Activated T-helper 1 cell treated with anti-CD3 and anti-CD28 coated beads, Interleukin-2, amount 50 U/mL, for 16 hours (primary cell): ENCODE measurements around the gene HSD17B13.
A peak's percentile ranks its signal among the peaks of the same experiment; 100 is the strongest.
"Not testable (repeated sequence)": the region's sequence is repeated elsewhere in the genome, so short reads cannot be mapped to it uniquely, and the experiment has no call there.

Experiments
- DNase-seq, 2 donors: peaks; one replicate each; pipeline ENCODE4 v3.0.0-alpha.2; 2020; ENCODE audit warnings: low read depth in 1 of 2, low spot score in 1 of 2

HSD17B13 gene, protein sequence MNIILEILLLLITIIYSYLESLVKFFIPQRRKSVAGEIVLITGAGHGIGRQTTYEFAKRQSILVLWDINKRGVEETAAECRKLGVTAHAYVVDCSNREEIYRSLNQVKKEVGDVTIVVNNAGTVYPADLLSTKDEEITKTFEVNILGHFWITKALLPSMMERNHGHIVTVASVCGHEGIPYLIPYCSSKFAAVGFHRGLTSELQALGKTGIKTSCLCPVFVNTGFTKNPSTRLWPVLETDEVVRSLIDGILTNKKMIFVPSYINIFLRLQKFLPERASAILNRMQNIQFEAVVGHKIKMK

DNA sequence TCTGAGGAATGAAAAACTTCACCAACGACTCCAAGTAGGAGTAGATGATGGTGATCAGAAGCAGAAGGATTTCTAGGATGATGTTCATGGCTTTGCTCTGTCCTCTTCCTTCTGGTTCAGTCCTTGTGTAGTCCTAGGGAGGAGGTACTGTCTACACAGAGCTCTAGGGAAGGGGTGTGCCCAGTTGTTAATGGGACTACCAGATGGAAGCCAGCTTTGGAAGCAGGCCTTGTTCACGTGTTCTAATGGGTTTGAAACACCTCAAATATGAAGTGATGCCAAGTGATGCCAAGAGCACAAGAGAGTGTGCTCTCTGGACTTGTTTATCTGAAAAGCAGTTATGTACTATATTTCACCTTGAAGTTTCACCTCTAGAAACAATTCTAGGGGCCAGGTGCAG is at the start of gene HSD17B13:
TSS of gene HSD17B13 (minus strand) at position 129 of the 400 bp plus-strand sequence. CDS start at position 88, 41 bp downstream.
- no peak for DNase-seq

- no peak for DNase-seq
Measured at GRCh38 chr4:87370068-87370467, 47.4 kb upstream of the HSD17B13 start.

DNA sequence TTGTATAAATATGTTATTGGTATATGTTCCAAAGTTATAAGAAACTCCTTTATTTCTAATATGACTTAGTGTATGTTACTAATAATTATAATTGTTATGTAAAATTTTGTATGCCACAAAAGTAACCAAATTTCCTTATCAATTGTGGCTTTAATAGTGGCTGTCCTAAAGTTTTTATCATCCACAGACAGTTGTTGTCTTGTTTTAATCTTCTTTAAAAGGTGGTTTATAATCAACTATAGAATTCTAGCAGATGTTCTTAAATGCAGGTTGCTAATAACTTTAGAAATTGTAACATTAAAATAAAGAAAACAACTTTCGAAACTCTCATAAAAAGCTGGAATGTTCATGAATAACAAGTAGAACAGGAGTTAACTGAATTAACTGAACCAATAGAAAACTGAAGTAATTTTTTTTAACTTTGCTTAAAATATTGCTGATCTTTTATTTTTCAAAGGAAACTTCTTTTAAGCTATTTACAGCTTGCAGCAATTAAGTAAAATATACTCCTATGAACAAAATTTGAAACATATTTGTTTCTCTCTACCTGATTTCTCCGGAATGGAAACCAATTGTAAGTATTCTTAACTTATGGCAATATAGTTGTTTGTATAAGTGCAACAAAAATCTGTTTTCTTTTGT is 44.0 kb upstream of the HSD17B13 start:
- DNase-seq: no peak

DNA sequence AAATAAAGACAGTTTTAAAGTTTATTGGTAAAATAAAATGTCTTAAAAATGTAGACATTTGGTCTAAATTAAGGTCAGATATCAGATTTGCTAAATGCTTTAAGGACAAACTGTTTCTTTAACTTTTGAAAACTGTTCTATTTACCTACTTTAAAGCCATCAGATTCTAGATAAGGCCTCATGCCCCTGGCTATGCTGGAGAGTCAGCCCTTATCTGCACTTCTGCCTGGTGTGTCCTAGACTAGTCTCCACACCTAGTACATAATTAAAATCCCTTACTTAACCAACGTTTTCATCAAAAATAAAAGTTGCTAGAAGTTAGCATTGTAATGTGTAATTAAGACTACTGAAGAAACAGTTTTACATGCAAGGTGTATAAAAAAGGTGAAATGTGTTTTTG is 42.7 kb upstream of the HSD17B13 start:
- DNase-seq: no peak

- no peak for DNase-seq
Measured at GRCh38 chr4:87363552-87363951, 40.9 kb upstream of the HSD17B13 start.

- DNase-seq: no peak
Measured at GRCh38 chr4:87360338-87360935, 37.8 kb upstream of the HSD17B13 start.

DNA sequence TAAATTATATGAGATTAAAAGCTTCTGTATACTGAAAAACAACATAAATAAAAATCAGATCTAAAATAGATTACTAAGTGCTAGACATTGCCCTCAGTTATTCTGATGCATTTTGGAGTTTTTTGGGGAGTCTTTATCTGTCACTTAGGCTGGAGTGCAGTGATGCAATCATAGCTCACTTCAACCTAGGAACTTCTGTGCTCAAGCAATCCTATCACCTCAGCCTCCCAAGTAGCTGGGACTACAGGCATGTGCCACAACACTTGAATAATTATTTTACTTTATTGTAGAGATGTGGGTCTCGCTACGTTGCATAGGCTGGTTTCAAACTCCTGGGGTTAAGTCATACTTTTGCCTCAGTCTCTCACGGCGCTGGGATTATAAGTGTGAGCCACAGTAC is 36.6 kb upstream of the HSD17B13 start:
- DNase-seq: no peak

DNA sequence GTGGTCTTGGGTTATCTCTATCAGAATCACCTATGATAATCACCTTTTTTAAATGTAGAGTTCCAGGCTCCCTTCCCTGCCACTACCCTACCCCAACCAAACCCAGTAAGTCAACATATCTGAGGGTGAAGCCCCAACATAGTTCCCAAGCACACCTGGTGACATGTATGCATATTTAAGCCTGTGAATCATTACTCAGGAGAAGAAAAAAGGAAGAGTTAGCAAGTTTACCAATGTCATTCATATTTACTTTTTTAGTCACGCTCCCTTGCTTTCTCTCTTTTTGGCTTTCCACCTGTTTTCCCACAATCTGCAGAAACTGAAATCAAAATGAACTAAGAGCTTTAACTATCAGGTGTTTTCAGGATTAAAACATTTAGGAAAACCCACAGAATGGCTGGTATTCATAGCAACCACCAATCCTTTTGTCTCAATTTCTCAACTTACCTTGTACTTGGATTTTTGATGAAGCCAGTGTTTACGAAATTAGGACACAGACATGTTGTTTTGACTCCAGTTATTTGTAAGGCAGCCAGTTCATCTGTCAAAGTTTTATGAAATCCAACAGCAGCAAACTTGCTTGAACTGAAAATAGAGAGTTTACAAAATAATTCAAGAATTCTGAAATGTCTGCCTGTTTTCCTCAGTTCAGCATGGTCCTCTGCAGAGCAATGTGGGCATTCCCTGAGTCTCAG is 34.3 kb upstream of the HSD17B13 start:
- DNase-seq: no peak

DNA sequence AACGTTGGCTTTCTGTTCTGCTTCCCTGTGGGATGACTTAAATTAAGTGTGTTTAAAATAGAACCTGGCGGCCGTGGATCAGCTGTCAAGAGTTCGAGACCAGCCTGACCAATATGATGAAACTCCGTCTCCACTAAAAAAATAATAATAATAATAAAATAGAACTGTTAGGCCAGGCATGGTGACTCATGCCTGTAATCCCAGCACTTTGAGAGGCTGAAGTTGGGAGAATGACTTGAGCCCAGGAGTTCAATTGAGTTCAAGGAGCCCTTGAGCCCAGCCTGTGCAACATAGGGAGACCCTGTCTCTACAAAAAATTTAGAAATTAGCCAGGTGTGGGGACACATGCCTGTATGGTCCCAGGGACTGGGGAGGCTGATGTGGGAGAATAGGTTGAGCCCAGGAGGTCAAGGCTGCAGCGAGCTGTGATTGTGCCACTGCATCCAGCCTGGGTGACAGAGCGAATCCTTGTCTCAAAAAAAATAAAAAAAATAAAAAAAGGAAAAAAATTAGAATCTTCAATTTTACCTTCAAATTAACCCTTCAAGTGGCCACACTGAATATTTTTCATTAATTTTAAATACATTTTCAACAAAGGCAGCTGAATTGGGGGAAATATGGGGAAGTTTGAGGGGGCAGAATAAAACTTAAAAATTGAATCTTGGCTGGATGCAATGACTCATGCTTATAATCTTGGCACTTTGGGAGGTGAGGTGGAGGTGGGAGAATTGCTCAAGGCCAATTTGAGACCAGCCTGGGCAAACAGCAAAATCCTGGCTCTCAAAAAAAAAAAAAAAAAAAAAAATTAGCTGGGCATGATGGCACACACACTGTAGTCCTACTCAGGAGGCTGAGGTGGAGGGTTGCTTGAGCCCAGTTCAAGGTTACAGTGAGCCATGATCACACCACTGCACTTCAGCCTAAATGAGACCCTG is 31.8 kb upstream of the HSD17B13 start:
- no peak for DNase-seq

GRCh38 chr4:87353592-87353991 is 30.9 kb upstream of the HSD17B13 start:
- DNase-seq: peak in 1 of 2 donors; percentile 4

- DNase-seq: no peak
Measured at GRCh38 chr4:87345139-87345538, 22.5 kb upstream of the HSD17B13 start.

DNA sequence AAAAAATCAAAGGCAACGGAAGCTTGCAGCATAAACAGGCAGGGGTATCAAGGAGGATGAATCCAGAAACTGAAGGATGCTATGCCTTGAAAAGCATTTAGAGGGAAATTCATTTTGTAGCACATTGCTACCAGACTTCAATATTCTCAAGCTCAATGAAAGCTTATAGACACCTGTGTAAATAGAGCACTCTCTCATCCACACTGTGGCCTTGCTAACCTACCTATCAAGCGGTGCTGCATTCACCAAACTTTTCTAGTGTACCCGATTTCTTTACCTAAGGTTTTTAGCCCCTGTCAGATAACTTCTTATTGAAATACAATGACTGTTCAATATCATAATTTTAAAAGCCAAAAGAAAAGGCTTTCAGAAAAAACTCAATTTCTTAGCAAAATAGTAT is 20.2 kb upstream of the HSD17B13 start:
- DNase-seq: no peak

- DNase-seq: not testable (repeated sequence)
Measured at GRCh38 chr4:87341954-87342635, 19.4 kb upstream of the HSD17B13 start.

GRCh38 chr4:87339440-87339839 is 16.8 kb upstream of the HSD17B13 start:
- DNase-seq: no peak

- no peak for DNase-seq
Measured at GRCh38 chr4:87337361-87337760, 14.7 kb upstream of the HSD17B13 start.

GRCh38 chr4:87333267-87333666 is 10.6 kb upstream of the HSD17B13 start:
- DNase-seq: no peak

DNA sequence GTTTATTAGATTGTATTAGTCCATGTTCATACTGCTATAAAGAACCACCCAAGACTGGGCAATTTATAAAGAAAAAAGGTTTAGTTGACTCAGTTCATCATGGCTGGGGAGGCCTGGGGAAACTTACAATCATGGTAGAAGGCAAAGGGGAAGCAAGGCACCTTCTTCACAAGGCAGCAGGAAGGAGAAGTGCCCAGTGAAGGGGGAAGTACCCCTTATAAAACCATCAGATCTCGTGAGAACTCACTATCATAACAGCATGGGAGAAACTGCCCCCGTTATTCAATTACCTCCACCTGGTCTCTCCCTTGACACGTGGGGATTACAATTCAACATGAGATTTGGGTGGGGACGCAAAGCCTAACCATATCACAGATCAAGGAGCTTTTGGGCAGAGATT is 8.1 kb upstream of the HSD17B13 start:
- no peak for DNase-seq

DNA sequence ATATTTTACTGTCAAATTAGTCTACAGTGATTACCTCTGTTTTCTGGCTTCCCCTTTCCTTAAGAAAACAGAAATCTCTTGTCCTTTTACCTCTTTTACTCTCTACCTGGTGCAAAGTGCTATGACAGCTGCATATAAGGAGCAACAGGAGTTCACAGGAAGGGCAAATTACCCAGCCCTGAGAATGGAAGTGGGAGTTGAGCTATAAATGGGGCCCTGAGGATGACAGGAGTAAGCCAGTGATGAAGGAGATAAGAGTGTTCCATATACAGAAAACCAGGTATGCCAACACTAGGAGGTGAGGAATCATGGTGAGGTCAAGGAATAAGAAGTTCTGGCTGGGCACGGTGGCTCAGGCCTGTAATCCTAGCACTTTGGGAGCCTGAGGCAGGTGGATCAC is 4.5 kb upstream of the HSD17B13 start:
- DNase-seq: no peak

DNA sequence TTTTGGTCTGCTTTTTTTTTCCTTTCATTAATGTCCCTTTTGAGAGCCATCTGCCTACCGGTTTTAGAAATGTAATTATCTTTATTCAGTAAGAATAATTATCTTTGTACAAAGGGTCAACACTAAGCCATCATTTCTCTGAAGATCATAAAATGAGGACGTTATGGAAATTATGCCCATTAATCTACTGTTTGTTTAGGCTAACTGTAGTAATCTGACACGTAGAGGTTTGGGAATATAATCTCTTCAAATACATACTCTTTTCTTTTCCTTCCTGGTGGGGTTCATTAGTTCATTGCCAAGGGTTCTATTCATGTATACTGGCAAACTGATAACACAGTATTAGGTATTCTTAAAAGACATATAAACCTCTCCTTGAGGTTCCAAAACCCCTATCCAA is 3.8 kb upstream of the HSD17B13 start:
- no peak for DNase-seq

DNA sequence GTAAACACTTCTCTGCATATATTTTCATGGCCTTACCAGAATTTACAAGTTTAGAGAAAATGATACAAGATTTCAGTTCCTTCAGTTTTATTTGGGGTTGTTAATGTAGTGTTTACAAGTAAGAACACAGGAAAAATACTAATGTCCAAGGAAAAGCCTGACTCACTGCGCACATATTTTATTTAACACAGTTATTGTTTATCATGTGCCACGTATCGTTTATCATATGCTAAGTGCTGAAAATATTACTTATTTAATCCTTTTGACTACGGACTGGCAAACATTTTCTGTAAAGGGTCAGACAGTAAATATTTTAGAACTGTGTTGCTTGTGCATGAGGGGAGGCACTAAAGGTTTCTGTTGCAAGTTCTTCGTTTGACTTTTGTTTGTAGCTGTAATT is 794 bp downstream of the HSD17B13 start:
- DNase-seq: no peak
